CD4-positive, alpha-beta T cell treated with Interleukin-17A for 1 hour (primary cell): ENCODE measurements around the gene ZC3H12A.
"Not testable (repeated sequence)": the region's sequence is repeated elsewhere in the genome, so short reads cannot be mapped to it uniquely, and the experiment has no call there.

Source experiments
- DNase-seq: peaks from one replicate; pipeline ENCODE4 v3.0.0-alpha.2; 2020

ZC3H12A gene

DNA sequence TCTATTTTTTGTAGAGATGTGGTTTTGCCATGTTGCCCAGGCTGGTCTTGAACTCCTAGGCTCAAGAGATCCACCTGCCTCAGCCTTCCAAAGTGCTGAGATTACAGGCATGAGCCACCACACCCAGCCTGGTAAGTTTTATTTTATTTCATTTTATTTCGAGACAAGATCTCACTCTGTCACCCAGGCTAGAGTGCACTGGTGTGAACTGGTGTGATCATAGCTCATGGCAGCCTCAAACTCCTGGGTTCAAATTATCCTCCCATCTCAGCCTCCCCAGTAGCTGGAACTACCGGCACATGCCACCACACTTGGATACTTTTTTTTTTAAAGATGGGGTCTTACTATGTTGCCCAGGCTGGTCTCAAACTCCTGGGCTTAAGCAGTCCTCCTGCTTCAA lies 28.4 kb downstream of the ZC3H12A start:
- not testable (repeated sequence) for DNase-seq

DNA sequence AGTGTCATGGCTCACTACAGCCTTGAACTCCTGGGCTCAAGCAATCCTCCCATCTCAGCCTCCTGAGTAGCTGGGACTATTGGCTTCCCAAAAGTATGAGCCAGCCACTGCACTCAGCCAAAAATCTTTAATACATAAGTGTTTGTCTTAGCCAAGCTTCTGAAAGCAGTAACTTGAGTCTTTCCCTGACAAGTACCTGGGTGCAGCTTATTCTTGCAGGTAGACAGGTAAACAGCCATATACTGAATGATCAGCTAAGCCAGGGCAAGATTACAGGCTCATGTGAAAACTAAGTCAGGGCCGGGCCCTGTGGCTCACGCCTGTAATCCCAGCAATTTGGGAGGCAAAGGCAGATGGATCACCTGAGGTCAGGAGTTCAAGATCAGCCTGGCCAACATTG lies 32.4 kb downstream of the ZC3H12A start:
- DNase-seq, result no peak

DNA sequence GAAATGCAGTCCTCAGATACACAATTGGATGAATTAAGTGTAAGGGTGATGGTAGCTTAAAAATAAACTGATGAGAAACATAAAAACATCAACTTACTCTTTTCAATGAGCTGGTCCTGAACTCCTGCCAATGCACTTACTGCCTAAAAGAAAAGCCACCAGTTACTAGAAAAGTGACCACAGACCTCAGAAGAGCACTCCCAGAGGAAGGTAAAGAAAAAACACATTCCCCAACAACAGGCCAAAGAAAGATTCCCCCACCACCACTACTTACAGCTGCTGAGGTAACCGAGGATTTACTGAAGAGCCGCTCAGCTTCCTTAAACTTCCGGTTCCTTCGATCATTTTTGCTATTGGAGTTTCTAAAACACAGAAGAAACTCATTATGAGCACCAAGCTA lies 34.8 kb downstream of the ZC3H12A start:
- DNase-seq, result no peak

DNA sequence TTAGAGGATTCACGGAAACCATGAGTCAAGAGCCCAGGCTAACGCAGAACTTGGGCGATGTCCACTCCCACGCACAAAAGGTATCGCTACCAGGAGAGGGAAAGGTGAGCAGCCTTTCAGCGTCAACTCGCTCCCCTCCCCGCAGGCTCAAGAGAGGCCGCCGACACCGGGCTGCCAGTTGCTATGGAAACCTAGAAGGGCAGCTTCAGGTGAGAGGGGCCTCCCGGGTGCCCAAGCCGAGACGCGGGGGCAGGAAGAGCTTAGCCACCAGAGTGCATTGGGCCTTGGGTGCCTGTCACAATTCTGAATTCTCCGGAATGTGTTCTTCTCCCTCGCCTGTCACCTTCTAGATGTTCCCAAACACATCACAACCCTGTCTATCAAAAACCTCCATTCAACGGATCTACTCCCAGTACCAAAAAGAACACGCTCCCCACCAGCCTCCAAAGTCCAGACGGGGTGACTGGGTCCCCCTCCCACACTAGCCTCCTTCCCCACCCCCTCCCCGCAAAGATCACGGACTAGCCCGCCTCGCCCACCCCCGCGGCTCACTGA lies 39.5 kb downstream of the ZC3H12A start:
- peak; percentile 61 for DNase-seq

DNA sequence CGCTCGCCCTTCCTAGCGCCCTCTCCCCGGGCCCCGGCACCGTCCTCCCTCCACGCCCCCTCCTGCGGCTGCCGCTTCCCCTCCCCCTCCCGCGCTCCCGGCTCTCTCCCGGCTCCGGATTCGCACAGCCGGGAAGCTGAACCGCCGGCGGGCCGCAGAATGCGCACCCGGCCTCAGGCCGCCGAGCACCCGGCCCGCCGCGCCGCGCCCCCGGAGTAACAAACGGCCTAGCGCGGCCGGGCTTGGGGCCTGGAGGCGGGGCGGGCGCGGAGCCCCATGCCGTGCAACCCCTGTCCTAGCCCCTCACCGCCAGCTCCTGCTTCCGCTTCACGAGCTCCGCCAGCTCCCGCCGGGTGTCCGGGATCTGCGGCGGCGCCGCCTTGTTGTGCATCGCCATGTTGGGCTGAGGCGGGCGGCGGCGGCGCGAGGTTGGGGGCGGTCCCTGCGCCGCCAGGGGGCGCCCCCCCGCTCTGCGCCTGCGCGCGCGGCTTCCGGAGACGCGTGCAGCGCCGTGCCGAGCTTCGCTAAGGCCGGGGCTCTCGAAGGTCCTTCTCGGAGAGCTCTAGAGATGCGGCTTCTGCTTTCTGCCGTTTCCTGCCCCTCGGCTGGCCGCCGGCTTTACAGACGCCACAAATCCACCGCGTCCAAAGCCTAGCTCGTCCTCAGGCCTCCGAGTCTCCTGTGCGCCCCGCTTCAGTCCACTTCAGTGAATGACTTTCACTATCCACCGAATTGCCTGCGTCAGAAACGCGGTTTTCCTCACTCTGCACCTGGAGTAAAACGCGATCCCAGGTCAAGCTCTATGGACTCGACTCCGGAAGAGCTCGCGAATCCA lies 40.2 kb downstream of the ZC3H12A start, which contains the start of gene MEAF6:
MEAF6 (minus strand) TSS at position 417 of the 835 bp plus-strand sequence; CDS start at position 397, 20 bp downstream.
- peak; percentile 85 for DNase-seq

DNA sequence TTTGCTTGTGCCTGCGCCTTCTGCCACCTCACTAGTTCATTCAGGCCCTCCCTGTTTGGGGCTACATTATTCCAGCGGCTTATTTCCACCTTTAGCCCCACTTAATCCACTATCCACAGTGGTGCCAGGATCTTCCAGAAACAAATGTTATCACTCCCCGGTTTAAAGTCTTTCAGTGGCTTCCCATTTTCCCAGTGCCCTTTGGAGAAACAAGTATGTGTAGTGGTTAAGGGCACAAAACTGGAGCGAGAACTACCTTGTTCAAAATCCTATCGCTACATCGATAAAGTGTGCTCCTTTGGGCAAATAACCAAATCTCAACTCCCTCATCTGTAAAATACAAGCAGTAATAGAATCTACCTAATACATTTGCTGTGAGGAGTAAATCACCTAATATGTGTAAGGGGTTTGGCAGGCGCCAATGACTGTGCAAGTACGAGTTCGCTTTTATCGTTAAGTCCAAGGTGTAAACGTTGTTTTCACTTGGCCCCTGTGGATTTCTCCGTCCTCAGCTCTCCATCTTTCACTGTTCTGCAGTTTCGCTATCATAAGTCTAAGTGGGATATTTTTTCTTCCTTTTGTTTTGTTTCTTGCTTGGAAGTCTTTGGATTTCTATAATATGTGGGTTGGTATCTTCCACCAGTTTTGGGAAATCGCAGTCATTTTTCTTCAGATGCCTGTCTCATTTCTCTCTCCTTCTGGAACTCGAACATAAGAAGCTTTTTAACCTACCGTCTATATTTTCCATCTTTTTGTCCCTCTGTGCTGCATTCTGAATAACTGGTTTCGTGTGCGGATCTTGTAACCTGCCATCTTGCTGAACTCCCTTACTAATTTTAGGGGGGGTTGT lies 41.0 kb downstream of the ZC3H12A start:
- DNase-seq, result peak; percentile 16

DNA sequence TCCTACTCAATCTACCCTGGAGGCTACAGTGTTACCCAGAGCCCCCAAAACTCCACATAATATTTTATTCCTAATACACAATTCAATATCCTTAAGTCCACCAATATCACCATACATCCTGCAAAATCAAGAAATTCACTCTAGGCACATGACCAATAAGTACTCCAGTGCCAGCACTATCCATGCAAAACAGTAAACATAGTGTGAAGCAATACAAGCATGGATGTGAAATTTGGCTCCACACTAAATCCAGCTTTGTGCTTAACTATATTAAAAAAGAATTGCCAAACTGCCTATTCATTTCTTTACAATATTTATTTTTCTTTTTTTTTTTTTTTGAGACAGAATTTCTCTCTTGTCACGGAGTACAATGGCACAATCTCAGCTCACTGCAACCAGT lies 43.2 kb downstream of the ZC3H12A start:
- no peak for DNase-seq

DNA sequence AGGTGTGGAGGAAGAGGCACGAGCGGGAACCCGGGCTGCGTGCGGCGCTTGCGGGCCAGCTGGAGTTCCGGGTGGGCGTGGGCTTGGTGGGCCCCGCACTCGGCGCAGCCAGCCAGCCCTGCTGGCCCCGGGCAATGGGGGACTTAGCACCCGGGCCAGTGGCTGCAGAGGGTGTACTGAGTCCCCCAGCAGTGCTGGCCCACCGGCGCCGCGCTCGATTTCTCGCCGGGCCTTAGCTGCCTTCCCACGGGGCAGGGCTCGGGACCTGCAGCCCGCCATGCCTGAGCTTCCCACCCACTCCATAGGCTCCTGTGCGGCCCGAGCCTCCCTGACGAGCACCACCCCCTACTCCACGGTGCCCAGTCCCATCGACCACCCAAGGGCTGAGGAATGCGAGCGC lies 43.9 kb downstream of the ZC3H12A start:
- DNase-seq, result not testable (repeated sequence)

DNA sequence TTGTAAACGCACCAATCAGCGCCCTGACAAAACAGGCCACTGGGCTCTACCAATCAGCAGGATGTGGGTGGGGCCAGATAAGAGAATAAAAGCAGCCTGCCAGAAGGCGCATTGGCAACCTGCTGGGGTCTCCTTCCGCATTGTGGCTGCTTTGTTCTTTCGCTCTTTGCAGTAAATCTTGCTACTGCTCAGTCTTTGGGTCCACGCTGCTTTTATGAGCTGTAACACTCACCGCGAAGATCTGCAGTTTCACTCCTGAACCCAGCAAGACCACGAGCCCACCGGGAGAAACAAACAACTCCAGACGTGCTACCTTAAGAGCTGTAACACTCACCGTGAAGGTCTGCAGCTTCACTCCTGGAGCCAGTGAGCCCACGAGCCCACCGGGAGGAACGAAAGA lies 44.5 kb downstream of the ZC3H12A start:
- DNase-seq, result peak; percentile 79

DNA sequence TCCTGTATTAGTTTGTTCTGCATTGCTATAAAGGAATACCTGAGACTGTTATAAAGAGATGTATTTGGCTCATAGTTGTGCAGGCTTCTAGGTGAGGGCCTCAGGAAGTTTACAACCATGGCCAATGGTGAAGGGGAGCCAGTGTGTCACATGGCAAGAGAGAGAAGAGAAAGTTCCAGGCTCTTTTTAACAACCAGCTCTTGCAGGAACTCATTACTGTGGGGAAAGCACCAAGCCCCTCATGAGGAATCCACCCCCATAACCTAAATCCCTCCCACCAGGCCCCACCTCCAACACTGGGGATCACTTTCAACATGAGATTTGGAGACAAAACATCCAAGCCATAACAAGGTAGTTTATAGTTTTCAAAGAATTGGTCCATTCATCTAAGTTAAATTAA lies 45.2 kb downstream of the ZC3H12A start:
- DNase-seq, result peak; percentile 18

DNA sequence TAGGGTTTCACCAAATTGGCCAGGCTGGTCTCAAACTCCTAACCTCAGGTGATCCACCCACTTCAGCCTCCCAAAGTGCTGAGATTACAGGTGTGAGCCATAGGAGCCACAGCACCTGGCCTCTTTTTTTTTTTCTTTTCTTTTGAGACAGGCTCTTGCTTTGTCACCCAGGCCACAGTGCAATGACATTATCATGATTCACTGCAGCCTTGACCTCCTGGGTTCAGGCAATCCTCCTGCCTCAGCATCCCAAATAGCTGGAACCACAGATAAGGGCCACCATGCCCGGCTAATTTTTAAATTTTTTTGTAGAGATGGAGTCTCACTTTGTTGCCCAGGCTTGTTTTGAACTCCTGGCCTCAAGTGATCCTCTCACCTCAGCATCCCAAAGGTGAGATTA lies 55.5 kb downstream of the ZC3H12A start:
- DNase-seq, result not testable (repeated sequence)

DNA sequence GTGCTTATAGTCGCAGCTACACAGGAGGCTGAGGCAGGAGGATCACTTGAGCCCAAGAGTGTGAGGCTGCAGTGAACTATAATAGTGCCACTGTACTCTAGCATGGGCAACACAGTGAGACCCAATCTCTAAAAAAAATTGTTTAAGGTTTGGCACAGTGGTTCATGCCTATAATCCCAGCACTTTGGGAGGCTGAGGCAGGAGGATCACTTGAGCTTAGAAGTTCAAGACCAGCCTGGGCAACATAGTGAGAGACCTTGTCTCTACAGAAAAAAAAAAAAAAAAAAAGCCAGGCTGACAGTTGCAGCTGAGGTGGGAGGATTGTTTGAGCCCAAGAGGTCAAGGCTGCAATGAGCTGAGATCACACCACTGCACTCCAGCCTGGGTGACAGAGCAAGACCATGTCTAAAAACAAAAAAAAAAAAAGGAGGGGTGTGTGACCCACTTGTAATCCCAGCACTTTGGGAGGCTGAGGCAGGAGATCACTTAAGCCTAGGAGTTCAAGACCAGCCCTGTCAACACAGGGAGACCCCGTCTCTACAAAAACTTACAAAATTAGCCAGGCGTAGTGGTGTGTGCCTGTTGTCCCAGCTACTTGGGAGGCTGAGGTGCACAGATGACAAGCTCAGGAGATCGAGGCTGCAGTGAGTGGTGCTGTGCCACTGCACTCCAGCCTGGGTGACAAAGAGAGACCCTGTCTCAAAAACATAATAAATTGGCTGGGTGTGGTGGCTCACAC lies 58.2 kb downstream of the ZC3H12A start:
- DNase-seq, result not testable (repeated sequence)

DNA sequence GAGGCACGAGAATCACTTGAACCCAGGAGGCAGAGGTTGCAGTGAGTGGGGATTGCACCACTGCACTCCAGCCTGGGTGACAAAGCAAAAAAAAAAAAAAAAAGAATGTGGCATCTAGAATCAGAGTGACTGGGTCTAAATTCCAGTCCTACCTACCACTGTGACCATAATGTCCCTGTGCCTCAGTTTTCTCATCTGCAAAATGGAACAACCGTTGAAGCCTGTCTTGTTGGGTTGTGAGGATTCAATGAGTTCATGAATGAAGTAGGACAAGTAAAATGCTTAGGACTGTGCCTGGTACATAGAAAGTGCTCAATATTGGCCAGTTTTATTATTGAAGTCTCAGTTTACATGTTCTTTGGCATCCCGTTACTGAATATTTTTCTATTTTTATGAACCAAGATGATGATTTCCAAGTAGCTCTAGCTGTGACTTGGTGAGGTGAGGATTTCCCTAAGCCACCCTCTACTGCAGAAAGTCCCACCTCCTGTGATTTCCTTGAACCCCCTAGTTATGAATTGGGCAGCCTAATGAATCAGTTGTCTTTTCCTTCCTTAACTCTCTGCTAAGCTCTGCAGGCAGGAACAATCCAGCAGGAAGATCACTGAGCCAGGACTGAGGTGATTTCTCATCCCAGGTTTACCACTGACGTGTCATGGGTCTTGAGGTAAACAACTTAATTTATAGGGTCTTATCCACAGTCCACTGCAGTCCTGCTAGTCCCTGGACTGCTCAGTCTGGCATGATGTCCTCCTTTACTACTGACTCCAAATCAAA lies 59.1 kb downstream of the ZC3H12A start:
- no peak for DNase-seq
